H9 (cell line): ENCODE results near the gene CHTF8. TPM values are rescaled to one million over a fixed set of nuclear protein-coding genes. Genes with fewer than 3 reads are reported as not detected.

Experiments used
- DNase-seq: peaks from one replicate; pipeline ENCODE4 v3.0.0-alpha.2; 2017
- H2AFZ ChIP-seq: one replicate; pipeline ENCODE4 v1.6.1; 2013; ENCODE audit warnings: mild to moderate bottlenecking, low read length, control low read depth, moderate library complexity
- H2AK5ac ChIP-seq: 2 replicates; pipeline ENCODE4 v1.6.1; 2013; ENCODE audit warnings: low read length, control low read depth, mixed read lengths; ENCODE audit not compliant: insufficient read length
- H2BK120ac ChIP-seq: one replicate; pipeline ENCODE4 v1.6.1; 2013; ENCODE audit warnings: low read depth, mild to moderate bottlenecking, low read length, control low read depth, inconsistent platforms; ENCODE audit not compliant: poor library complexity, severe bottlenecking
- H2BK12ac ChIP-seq: 2 replicates; pipeline ENCODE4 v1.6.1; 2013; ENCODE audit warnings: low read length, control low read depth, mixed read lengths, low read depth; ENCODE audit not compliant: insufficient read length
- H2BK15ac ChIP-seq: 2 replicates; pipeline ENCODE4 v1.6.1; 2013; ENCODE audit warnings: low read depth, low read length, control low read depth
- H2BK20ac ChIP-seq: one replicate; pipeline ENCODE4 v1.6.1; 2013; ENCODE audit warnings: low read depth, mild to moderate bottlenecking, low read length, control low read depth, inconsistent platforms; ENCODE audit not compliant: poor library complexity, severe bottlenecking
- H2BK5ac ChIP-seq: 2 replicates; pipeline ENCODE4 v1.6.1; 2013; ENCODE audit warnings: low read length, control low read depth, mixed read lengths; ENCODE audit not compliant: insufficient read length
- H3K14ac ChIP-seq: 2 replicates; pipeline ENCODE4 v1.6.1; 2013; ENCODE audit warnings: low read length, control low read depth; ENCODE audit not compliant: insufficient read depth
- H3K18ac ChIP-seq: 2 replicates; pipeline ENCODE4 v1.6.1; 2013; ENCODE audit warnings: low read depth, mild to moderate bottlenecking, mixed read lengths, low read length, control low read depth; ENCODE audit not compliant: insufficient read length
- H3K23ac ChIP-seq: 2 replicates; pipeline ENCODE4 v1.6.1; 2013; ENCODE audit warnings: low read length, control low read depth, mixed read lengths, low read depth; ENCODE audit not compliant: insufficient read length
- H3K23me2 ChIP-seq: 2 replicates; pipeline ENCODE4 v1.6.1; 2013; ENCODE audit warnings: low read depth, mild to moderate bottlenecking, mixed read lengths, low read length, control low read depth; ENCODE audit not compliant: insufficient read length, poor library complexity, severe bottlenecking
- H3K27ac ChIP-seq: 2 replicates; pipeline ENCODE4 v1.5.1; 2013; ENCODE audit warnings: low read length, control low read depth, mixed read lengths, low read depth; ENCODE audit not compliant: insufficient read length
- H3K27me3 ChIP-seq: 2 replicates; pipeline ENCODE4 v1.6.1; 2013; ENCODE audit warnings: low read length, control low read depth, inconsistent platforms; ENCODE audit not compliant: insufficient read depth
- H3K4ac ChIP-seq: 2 replicates; pipeline ENCODE4 v1.6.1; 2013; ENCODE audit warnings: low read depth, mild to moderate bottlenecking, control low read depth, inconsistent platforms, low read length, moderate library complexity
- H3K4me1 ChIP-seq: 2 replicates; pipeline ENCODE4 v1.6.1; 2013; ENCODE audit warnings: low read length, control low read depth, inconsistent platforms; ENCODE audit not compliant: insufficient read depth
- H3K4me2 ChIP-seq: 2 replicates; pipeline ENCODE4 v1.6.1; 2013; ENCODE audit warnings: low read length, control low read depth, mixed read lengths; ENCODE audit not compliant: insufficient read length, insufficient read depth
- H3K56ac ChIP-seq: 2 replicates; pipeline ENCODE4 v1.6.1; 2013; ENCODE audit warnings: low read depth, mild to moderate bottlenecking, mixed read lengths, low read length, control low read depth; ENCODE audit not compliant: insufficient read length
- H3K79me1 ChIP-seq: 2 replicates; pipeline ENCODE4 v1.6.1; 2013; ENCODE audit warnings: low read depth, mild to moderate bottlenecking, moderate library complexity, low read length, control low read depth, inconsistent platforms; ENCODE audit not compliant: insufficient read depth, poor library complexity, severe bottlenecking
- H3K79me2 ChIP-seq: 2 replicates; pipeline ENCODE4 v1.6.1; 2013; ENCODE audit warnings: low read length, control low read depth, inconsistent platforms; ENCODE audit not compliant: insufficient read depth
- H3K9ac ChIP-seq: 2 replicates; pipeline ENCODE4 v1.6.1; 2013; ENCODE audit warnings: low read length, control low read depth, mixed read lengths; ENCODE audit not compliant: insufficient read length; ENCODE audit errors: extremely low read depth
- H3K9me3 ChIP-seq: one replicate; pipeline ENCODE4 v1.6.1; 2013; ENCODE audit warnings: low read depth, low read length, inconsistent platforms; ENCODE audit not compliant: control insufficient read depth
- H3T11ph ChIP-seq: one replicate; pipeline ENCODE4 v1.6.1; 2013; ENCODE audit warnings: mild to moderate bottlenecking, low read length, control low read depth, inconsistent platforms
- H4K20me1 ChIP-seq: one replicate; pipeline ENCODE4 v1.6.1; 2013; ENCODE audit not compliant: control insufficient read depth, insufficient read length, insufficient read depth
- H4K5ac ChIP-seq: 2 replicates; pipeline ENCODE4 v1.6.1; 2013; ENCODE audit warnings: low read depth, mild to moderate bottlenecking, mixed read lengths, low read length, control low read depth; ENCODE audit not compliant: insufficient read length
- H4K8ac ChIP-seq: replicated peaks from 2 replicates; pipeline ENCODE4 v1.6.1; 2013; ENCODE audit warnings: low read length, control low read depth, mixed read lengths, low read depth; ENCODE audit not compliant: insufficient read length
- H4K91ac ChIP-seq: 2 replicates; pipeline ENCODE4 v1.6.1; 2013; ENCODE audit warnings: low read depth, mild to moderate bottlenecking, moderate library complexity, mixed read lengths, low read length, control low read depth; ENCODE audit not compliant: insufficient read length
- H3K27ac Mint-ChIP-seq, 3 experiments: 2 replicates in 2 of 3; 3 replicates in 1 of 3; pipeline ENCODE4 v1.8.0; 2020 to 2021; ENCODE audit warnings: mixed read lengths in 3 of 3, mild to moderate bottlenecking in 1 of 3, moderate library complexity in 1 of 3
- H3K27me3 Mint-ChIP-seq: 2 replicates; pipeline ENCODE4 v1.8.0; 2021; ENCODE audit warnings: low read depth, mild to moderate bottlenecking, moderate library complexity, mixed read lengths
- H3K36me3 Mint-ChIP-seq, 3 experiments: 2 replicates in 2 of 3; 3 replicates in 1 of 3; pipeline ENCODE4 v1.8.0; 2020 to 2021; ENCODE audit warnings: low read depth in 3 of 3, mixed read lengths in 3 of 3; ENCODE audit not compliant: insufficient read depth in 1 of 3
- H3K4me1 Mint-ChIP-seq, 2 experiments: 2 replicates each; pipeline ENCODE4 v1.8.0; 2020; ENCODE audit warnings: mixed read lengths in 2 of 2
- H3K4me3 Mint-ChIP-seq, 2 experiments: 2 replicates in 1 of 2; 3 replicates in 1 of 2; pipeline ENCODE4 v1.8.0; 2020 to 2021; ENCODE audit warnings: mild to moderate bottlenecking in 2 of 2, mixed read lengths in 2 of 2, moderate library complexity in 1 of 2
- H3K9me3 Mint-ChIP-seq, 2 experiments: 2 replicates in 1 of 2; 3 replicates in 1 of 2; pipeline ENCODE4 v1.8.0; 2020; ENCODE audit warnings: mild to moderate bottlenecking in 2 of 2, mixed read lengths in 2 of 2, moderate library complexity in 1 of 2
- WGBS: extraction: QIAGEN DNeasy Blood & Tissue Kit; methylation state at CpG from one replicate; pipeline ENCODE4 v1.1.7; 2013; ENCODE audit warnings: missing lambda C conversion rate, low lambda C conversion rate, mixed read lengths; ENCODE audit not compliant: insufficient read length; ENCODE audit errors: extremely low coverage; 5-methylcytosine and 5-hydroxymethylcytosine counted together
- total RNA-seq: library from RNA; stranded (reverse); gene quantifications from 2 replicates; pipeline ENCODE4 v1.2.1, GENCODE V29; 2021
- TF ChIP-seq, protein P1 (sequence below): fragments of 200-600 bp; sonication (generic); conservative IDR thresholded peaks from 3 replicates; pipeline ENCODE4 v1.8.0; 2021; ENCODE audit warnings: antibody characterized with exemption, mild to moderate bottlenecking

The CHTF8 gene
- total RNA-seq, 1 experiment from 2014 or later, result 168 TPM

DNA sequence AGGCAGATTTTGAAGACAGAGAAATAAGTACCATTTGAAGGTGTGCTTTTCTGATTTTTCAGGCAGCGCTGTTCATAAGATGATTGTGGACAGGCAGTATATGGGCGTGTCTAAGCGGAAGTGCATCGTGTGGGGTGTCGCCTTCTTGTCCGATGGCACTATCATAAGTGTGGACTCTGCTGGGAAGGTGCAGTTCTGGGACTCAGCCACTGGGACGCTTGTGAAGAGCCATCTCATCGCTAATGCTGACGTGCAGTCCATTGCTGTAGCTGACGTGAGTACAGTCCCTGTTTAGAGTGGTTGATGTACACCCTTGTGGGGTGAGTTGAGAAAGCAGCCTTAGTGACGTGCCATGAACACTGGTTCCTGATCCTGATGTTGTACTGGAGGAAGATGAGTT is 10.7 kb upstream of the CHTF8 start:
- Histone ChIP-seq H3K4ac (no peak overlapping the region), H3K56ac (no peak overlapping the region), H3K9ac (no peak overlapping the region), H3K79me1 (no peaks in the 10 kb centered on the region), H3K27ac (no peak overlapping the region), H3K9me3 (no peaks in the 10 kb centered on the region), H3T11ph (no peak overlapping the region), H3K23ac (no peak overlapping the region), H3K79me2 (no peaks in the 10 kb centered on the region), H3K4me1 (no peaks in the 10 kb centered on the region), H2BK20ac (no peak overlapping the region), H3K27me3 (no peaks in the 10 kb centered on the region), H3K18ac (no peak overlapping the region), H2BK5ac (no peak overlapping the region), H2BK120ac (no peak overlapping the region), H4K5ac (no peak overlapping the region), H2BK15ac (no peak overlapping the region), H2BK12ac (no peak overlapping the region), H3K23me2 (no peaks in the 10 kb centered on the region), H4K8ac (no peak overlapping the region), H3K4me2 (no peak overlapping the region), H2AK5ac (no peak overlapping the region), H3K14ac (no peak overlapping the region), H4K20me1 (no peaks in the 10 kb centered on the region), H4K91ac (no peak overlapping the region), H2AFZ (no peak overlapping the region)
- peaks cover 59 to 82% (median 76%) of the 10 kb centered on the region in 3 experiments; a peak in 6 of 7 replicates for H3K36me3 Mint-ChIP-seq
- no peak for DNase-seq
- no peaks in the 10 kb centered on the region for H3K4me1 Mint-ChIP-seq
- no CpG with 5 or more reads among the region's 11 CpGs for WGBS
- H3K9me3 Mint-ChIP-seq, result no peaks in the 10 kb centered on the region
- H3K27me3 Mint-ChIP-seq, result no peaks in the 10 kb centered on the region; the same call in 1 of the 2 replicates
- H3K27ac Mint-ChIP-seq, result no peak overlapping the region; a peak in 2 of 7 replicates
- TF ChIP-seq, protein P1, sequence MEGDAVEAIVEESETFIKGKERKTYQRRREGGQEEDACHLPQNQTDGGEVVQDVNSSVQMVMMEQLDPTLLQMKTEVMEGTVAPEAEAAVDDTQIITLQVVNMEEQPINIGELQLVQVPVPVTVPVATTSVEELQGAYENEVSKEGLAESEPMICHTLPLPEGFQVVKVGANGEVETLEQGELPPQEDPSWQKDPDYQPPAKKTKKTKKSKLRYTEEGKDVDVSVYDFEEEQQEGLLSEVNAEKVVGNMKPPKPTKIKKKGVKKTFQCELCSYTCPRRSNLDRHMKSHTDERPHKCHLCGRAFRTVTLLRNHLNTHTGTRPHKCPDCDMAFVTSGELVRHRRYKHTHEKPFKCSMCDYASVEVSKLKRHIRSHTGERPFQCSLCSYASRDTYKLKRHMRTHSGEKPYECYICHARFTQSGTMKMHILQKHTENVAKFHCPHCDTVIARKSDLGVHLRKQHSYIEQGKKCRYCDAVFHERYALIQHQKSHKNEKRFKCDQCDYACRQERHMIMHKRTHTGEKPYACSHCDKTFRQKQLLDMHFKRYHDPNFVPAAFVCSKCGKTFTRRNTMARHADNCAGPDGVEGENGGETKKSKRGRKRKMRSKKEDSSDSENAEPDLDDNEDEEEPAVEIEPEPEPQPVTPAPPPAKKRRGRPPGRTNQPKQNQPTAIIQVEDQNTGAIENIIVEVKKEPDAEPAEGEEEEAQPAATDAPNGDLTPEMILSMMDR, result peak; percentile 26; the same call in 1 of the 3 replicates
- H3K4me3 Mint-ChIP-seq, result no peak overlapping the region
